T-helper 2 cell (primary cell): ENCODE data around the gene CDK15.
A peak's percentile ranks its signal among the peaks of the same experiment; 100 is the strongest.

Source experiments
- DNase-seq, 5 experiments: peaks; one replicate each; pipeline versions ENCODE4 v3.0.0 to v3.0.0-alpha.2; 2012 to 2022

Gene CDK15

GRCh38 chr2:201872591-201872990, 66.3 kb downstream of the CDK15 start:
- no peak for DNase-seq

DNA sequence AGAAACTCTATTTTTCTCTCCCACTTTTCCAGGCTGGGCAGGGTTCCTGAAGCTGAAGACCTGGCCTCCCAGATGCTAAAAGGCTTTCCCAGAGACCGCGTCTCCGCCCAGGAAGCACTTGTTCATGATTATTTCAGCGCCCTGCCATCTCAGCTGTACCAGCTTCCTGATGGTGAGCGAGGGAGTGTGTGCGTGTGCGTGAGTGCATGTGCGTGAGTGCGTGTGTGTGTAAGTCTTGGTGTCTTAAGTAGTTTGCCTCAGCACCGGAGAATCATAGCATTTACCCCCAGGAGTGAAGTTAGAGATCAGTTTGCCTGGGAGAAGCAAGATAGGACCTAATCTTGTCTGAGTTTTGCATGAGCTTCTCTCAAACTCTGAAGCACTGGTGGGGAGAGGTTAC, 73.7 kb downstream of the CDK15 start:
- peak in 1 of 5 experiments; percentile 16 for DNase-seq

DNA sequence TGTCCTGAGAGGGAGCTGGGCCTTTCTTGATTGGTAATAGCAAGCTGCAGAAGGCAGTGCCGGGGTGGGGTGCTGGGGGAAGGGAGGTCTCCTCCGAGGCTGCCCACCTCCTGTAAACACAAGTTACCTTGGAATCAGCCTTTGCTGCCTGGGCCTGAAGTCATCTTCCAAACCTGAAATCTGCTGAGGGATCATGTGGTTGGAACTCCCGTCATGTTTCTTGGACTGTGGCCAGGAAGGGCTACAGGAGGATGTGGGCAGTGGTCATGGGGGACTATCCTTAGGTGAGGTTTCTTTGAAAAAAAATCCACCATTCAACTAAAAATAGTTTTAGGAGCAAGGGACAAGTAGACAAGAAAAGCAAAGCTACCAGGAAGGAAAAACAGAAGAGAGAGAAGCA, 74.2 kb downstream of the CDK15 start:
- DNase-seq, result no peak

- DNase-seq, result no peak
Observed at GRCh38 chr2:201880993-201881611, 74.8 kb downstream of the CDK15 start.

DNA sequence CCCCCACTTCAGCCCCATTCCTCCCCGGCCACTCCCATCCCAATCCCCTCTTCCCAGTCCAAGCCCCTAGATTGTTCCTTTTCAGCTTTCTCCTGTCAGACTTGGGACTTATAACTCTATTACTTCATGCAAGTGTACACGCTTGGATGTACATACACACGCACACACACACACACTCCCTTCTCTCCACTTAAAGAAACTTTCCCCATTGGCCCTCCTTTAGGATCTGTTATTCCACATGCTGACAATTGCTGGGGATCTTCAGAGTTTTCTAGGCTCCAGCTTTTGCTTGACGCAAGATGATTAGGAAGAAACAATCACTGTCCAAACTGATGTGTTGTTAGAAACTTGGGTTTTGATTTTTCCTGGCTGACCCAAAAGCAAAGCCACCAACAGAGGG, 75.4 kb downstream of the CDK15 start:
- no peak for DNase-seq

DNA sequence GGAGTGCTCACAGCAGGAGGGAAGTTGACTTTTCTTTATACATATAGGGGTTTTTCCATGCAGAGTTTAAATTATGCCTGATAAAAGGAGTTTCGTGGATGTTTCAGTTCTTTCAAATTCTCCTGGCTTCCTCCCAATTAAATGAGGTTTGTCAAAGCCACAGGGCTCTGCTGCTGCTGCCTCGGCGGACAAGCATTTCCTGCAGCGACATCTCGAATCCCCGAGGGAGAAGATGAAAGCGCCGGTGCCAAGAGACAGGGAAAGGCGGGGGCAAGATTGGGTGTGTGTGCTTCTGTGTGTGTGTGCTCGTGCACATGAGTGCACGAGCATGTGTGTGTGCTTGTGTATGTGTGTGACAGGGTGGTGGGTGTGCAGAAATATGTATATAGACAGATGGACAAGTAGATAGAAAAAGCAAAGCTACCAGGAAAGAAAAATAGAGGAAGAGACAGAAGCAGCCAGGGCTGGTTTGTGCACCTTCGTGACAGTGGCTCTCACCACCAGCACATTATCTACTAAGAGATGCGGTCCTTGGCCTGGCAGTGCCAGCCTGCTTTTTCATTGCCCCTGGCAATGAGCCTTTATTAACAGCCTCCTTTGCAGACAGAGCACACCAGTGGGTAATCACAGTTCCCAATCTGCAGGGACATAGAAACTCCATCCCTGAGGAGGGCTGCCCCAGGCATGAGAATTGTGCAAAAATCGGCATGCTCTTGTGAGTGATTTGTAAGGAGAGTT, 76.2 kb downstream of the CDK15 start:
- DNase-seq, result peak in 1 of 5 experiments; percentile 10

- no peak for DNase-seq
Observed at GRCh38 chr2:201883606-201884369, 77.5 kb downstream of the CDK15 start.

DNA sequence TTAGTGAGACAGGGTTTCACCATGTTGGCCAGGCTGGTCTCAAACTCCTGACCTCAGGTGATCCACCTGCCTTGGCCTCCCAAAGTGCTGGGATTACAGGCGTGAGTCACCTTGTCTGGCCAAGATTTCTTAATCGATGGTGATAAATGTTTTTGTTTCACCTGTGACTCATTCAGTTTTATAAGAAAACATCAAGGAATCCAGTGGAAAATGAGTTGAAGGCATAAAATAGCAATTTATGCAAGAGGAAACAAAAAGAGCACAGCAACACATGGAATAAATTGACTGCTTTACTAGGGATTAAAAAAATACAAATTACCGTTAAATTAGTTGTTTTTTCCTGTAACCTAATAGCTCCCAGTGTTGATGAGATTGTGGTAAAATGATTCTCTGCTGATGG, 80.2 kb downstream of the CDK15 start:
- no peak for DNase-seq

- no peak for DNase-seq
Observed at GRCh38 chr2:201887773-201888425, 81.6 kb downstream of the CDK15 start.

- no peak for DNase-seq
Observed at GRCh38 chr2:201888426-201888800, 82.1 kb downstream of the CDK15 start.

- DNase-seq, result no peak
Observed at GRCh38 chr2:201890453-201890852, 84.1 kb downstream of the CDK15 start.

GRCh38 chr2:201891676-201892075, 85.3 kb downstream of the CDK15 start:
- no peak for DNase-seq

- no peak for DNase-seq
Observed at GRCh38 chr2:201892516-201892915, 86.2 kb downstream of the CDK15 start.

DNA sequence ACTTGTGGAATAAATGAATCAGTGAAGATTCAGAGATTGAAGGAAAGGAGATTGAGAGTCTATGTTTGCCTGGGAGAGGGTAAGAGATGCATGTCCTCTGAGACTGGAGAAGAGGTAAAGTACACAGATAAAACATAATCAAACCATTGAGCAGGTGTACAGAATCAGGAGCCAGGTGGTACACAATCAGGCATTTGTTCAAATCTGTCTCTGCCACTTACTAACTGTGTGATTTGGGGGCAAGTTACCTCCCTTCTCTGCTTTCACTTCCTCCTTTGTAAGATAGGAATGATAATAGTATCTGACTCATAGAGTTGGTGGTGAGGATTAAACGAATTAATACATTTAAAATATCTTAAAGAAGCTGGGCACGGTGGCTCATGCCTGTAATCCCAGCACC, 94.0 kb downstream of the CDK15 start:
- no peak for DNase-seq

DNA sequence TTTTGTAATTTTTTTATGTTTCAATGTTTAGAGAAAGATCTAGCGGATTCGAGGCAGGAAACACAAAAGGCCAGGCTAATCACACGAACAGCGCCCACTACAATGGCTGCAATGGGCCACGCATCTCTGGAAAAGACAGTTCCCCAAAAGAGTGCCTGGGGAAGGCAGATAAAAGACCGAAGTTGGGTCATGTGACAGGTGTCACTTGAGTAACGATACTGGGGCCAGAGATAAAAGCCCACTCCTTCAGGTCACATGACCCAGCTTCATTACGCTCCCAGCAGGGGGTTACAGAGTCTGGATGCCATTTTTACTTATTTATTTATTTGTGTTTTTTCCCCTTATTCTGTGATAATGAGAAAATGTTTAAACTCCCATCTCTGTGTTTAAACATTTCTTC, 95.4 kb downstream of the CDK15 start:
- no peak for DNase-seq

DNA sequence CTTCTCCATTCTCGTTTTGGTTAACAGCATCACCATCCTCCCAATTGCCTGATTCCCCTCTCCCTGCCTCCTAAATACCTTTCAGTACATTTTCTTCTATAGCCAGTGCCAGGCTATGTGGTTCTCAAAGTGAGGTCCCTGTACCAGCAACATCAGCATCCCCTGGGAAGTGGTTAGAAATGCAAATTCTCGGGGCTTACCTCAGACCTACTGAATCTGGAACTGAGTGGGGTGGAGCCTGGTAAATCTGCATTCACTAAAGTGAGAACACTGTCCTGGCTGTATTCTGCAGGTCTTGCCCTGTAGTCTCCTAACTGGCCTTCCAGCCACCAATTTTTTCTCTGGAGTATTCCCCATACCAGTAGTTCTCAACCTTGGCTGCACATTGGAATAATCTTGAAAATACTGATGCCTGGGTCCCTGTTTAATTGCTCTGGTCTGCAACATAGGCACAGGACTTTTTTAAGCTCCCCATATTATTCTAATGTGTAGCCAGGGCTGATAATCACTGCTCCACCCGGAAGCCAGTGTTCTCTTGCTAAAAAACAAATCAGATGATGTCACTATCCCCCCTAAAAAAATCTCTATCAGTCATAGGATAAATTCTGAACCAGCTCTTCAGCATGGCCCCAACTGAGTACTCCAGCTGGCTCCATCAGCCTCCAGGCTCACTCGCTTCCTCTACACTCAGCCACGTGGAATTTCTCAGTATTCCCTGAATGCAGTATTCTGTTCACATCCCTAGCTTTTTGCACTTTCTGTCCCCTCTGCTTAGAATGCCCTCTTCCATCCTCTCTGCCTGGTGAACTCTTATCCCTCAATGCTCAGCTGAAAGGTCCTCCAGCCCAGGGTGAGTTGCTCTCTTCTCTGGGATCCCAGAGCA, 98.4 kb downstream of the CDK15 start:
- no peak for DNase-seq

DNA sequence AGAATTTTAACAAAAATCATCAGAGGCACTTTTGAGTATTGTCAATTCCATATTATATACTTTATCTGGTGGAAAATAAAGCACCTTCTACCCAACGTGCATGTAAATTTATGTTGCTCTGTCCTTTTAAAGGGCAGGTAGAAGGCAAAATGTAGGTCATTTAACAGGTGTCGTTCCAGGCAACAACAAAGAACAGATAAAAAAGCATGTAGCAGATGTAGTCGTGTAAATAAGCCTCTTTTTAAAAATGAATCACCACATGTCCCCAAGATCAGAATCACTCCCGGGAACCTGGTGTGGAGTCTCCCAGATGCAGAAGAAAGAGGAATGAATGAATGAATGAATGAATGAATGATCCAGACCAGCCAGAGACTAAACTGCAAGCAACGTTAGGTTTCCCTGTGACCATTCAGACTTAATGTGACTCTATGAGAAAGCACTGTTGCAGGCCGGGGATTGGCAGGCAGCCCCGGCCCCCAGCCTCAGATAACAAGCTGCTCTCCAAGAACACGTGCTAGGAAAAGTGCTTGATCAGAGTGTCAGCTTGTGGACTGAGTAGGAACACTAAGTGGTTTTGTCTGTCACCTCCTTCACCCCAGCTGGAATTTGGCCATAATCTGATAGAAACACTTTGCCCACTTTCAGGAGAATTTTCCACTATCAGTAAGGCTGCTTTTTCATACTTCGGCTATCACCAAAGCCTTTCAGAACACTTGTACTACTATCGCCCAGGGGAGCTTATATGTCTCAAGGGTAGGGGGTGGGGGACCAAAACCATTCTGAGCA, 100.6 kb downstream of the CDK15 start:
- DNase-seq, result no peak

DNA sequence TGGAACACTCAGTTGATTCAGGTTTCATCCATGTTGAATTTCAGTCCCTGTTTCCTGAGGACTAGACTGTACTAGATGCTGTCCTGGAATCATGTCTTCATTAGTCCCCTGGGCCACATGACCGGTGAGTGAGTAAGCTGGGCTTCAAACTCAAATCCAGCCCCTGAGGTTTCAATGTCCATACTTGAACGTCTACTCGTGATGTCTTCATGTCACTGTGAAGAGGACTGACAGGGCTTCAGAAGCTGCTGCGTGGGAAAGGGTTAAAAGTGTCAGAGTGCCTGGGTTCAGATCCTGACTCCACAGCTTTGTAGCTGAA, 101.2 kb downstream of the CDK15 start:
- no peak for DNase-seq

- DNase-seq, result no peak
Observed at GRCh38 chr2:201908901-201909300, 102.6 kb downstream of the CDK15 start.

GRCh38 chr2:201909348-201909747, 103.0 kb downstream of the CDK15 start:
- DNase-seq, result no peak

DNA sequence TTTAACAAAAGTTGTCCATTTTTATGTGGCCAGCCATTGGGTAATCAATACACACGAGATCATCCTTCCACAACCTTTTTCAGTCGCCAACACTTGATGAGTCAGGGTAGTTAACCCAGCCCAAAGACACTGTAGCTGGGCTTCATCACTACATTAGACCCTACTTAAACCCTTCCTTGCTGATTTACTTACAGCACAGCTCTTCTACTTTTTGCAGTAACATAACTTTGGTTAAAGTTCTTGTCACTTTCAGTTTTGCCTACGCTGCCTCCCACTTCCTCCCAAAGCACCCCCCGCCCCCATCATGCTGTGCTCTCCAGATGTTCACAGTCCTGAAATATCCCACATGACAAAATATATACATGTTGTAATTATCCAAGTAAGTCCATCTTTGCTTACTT, 103.6 kb downstream of the CDK15 start:
- peak in 1 of 5 experiments; percentile 46 for DNase-seq

GRCh38 chr2:201911372-201911771, 105.0 kb downstream of the CDK15 start:
- DNase-seq, result no peak
